Body of pancreas (tissue), 4 donors: ENCODE data around the gene ICAM5. TPM values are rescaled to one million over a fixed set of nuclear protein-coding genes. Genes with fewer than 3 reads are reported as not detected.

Experiments
- ATAC-seq: fragments of 150-250 bp; one replicate; pipeline ENCODE4 v1.9.1; 2016
- DNase-seq, 4 donors: peaks; one replicate each; pipeline ENCODE4 v3.0.0-alpha.2; 2019
- H3K27ac ChIP-seq, 4 donors: fragments of 200-600 bp; sonication (generic); 1 replicate in 3 of 4; 2 replicates in 1 of 4; pipeline versions ENCODE4 v1.5.1 to v1.6.1; 2016 to 2019; ENCODE audit warnings: mild to moderate bottlenecking in 1 of 4, mixed read lengths in 1 of 4, moderate library complexity in 1 of 4
- H3K27me3 ChIP-seq, 2 donors: fragments of 200-600 bp; sonication (generic); one replicate each; pipeline ENCODE4 v1.6.0; 2016; ENCODE audit warnings: mild to moderate bottlenecking in 1 of 2
- H3K36me3 ChIP-seq, 2 donors: fragments of 200-600 bp; sonication (generic); replicated peaks in 1 of 2; 2 replicates each; pipeline ENCODE4 v1.5.1; 2016; ENCODE audit warnings: low read depth in 2 of 2; ENCODE audit not compliant: insufficient read depth in 1 of 2
- H3K4me1 ChIP-seq: fragments of 200-600 bp; sonication (generic); one replicate; pipeline ENCODE4 v1.6.0; 2016
- H3K4me3 ChIP-seq, 2 donors: fragments of 200-600 bp; sonication (generic); 1 replicate in 1 of 2; 2 replicates in 1 of 2; pipeline ENCODE4 v1.5.1; 2016 to 2019
- H3K9me3 ChIP-seq, 3 donors: fragments of 200-600 bp; sonication (generic); 1 replicate in 2 of 3; 2 replicates in 1 of 3; pipeline ENCODE4 v1.5.1; 2016
- CTCF ChIP-seq, 7 experiments: fragments of 450-650 bp in 4 of 7; fragments of 200-600 bp in 3 of 7; sonication (generic) in 3 of 7; IDR thresholded peaks; one replicate each; pipeline ENCODE4 v1.5.1; 2016 to 2019; ENCODE audit warnings: antibody characterized with exemption in 7 of 7
- POLR2A ChIP-seq, 3 donors: fragments of 450-650 bp; IDR thresholded peaks; one replicate each; pipeline ENCODE4 v1.6.1; 2016; ENCODE audit warnings: antibody characterized with exemption in 3 of 3, mild to moderate bottlenecking in 2 of 3
- WGBS, 2 donors: methylation state at CpG; one replicate each; pipeline ENCODE4 v1.1.5; 2017; 5-methylcytosine and 5-hydroxymethylcytosine counted together
- intact Hi-C: fragments of 100-400 bp; cut with DNase I; formaldehyde crosslinking; loops from one replicate; pipeline ENCODE4 v1.15.1; 2023
- total RNA-seq, 2 donors: library from RNA; depleted of rRNA; stranded (reverse); fragments of >200 nt; gene quantifications; one replicate each; pipeline ENCODE4 v1.1.0, GENCODE V29; 2016

ICAM5 gene
- total RNA-seq, 2 donors from 2014 or later = 0.33 TPM; not detected in 1

GRCh38 chr19:10290876-10291553 lies 1.3 kb downstream of the ICAM5 start:
- peak in 2 of 4 donors; percentile 47 to 50 for DNase-seq
- Histone ChIP-seq H3K4me3 (no peak overlapping the region), H3K27ac (no peak overlapping the region), H3K27me3 (peaks cover 0 to 72% of the 10 kb centered on the region in 2 donors), H3K36me3 (no peaks in the 10 kb centered on the region), H3K9me3 (no peaks in the 10 kb centered on the region), H3K4me1 (peaks cover 74% of the 10 kb centered on the region)
- WGBS, 2 donors = 1 to 6% methylated on average over 13 to 57 of the region's 57 CpGs
- TF ChIP-seq POLR2A (IDR thresholded peaks at IDR 0.05) (no peak), CTCF (IDR thresholded peaks at IDR 0.05) (no peak)
- peak; percentile 4 for ATAC-seq
- intact Hi-C loops = no loop called here

GRCh38 chr19:10291554-10292205 lies 1.9 kb downstream of the ICAM5 start:
- Histone ChIP-seq H3K27me3 (peaks cover 0 to 79% of the 10 kb centered on the region in 2 donors), H3K36me3 (no peaks in the 10 kb centered on the region), H3K4me1 (peaks cover 73% of the 10 kb centered on the region), H3K27ac (no peak overlapping the region), H3K4me3 (no peak overlapping the region), H3K9me3 (no peaks in the 10 kb centered on the region)
- no peak for DNase-seq
- peak; percentile 13 for ATAC-seq
- WGBS, 2 donors = 0 to 1% methylated on average over 25 to 49 of the region's 49 CpGs
- no peak for TF ChIP-seq CTCF (IDR thresholded peaks at IDR 0.05)
- no peak for TF ChIP-seq POLR2A (IDR thresholded peaks at IDR 0.05)
- intact Hi-C loops = no loop called here

- Histone ChIP-seq H3K9me3 (no peaks in the 10 kb centered on the region), H3K36me3 (no peaks in the 10 kb centered on the region), H3K4me3 (no peak overlapping the region), H3K4me1 (peaks cover 66% of the 10 kb centered on the region), H3K27ac (no peak overlapping the region), H3K27me3 (peaks cover 0 to 81% of the 10 kb centered on the region in 2 donors)
- intact Hi-C loops = no loop called here
- TF ChIP-seq POLR2A (IDR thresholded peaks at IDR 0.05) = no peak
- WGBS, 2 donors = 0 to 2% methylated on average over 14 to 45 of the region's 45 CpGs
- DNase-seq (peak; percentile 70 to 82 (median 76)), ATAC-seq (peak; percentile 69)
Observed at GRCh38 chr19:10292206-10292788, 2.5 kb downstream of the ICAM5 start.

- no peaks in the 10 kb centered on the region for H3K36me3 ChIP-seq
- DNase-seq = no peak
- ATAC-seq = no peak
- no peak for TF ChIP-seq POLR2A (IDR thresholded peaks at IDR 0.05)
- no peak for TF ChIP-seq CTCF (IDR thresholded peaks at IDR 0.05)
- H3K4me1 ChIP-seq = peaks cover 61% of the 10 kb centered on the region
- no peaks in the 10 kb centered on the region for H3K9me3 ChIP-seq
- peaks cover 0 to 81% of the 10 kb centered on the region in 2 donors for H3K27me3 ChIP-seq
- WGBS, 2 donors = 9 to 12% methylated on average over 27 to 56 of the region's 56 CpGs
- H3K27ac ChIP-seq = no peak overlapping the region
- intact Hi-C loops = no loop called here
- no peak overlapping the region for H3K4me3 ChIP-seq
Observed at GRCh38 chr19:10292789-10293636, 3.3 kb downstream of the ICAM5 start.
